K562 (cell line): ENCODE measurements around the gene TBXAS1. TPM values are rescaled to one million over a fixed set of nuclear protein-coding genes. Genes with fewer than 3 reads are reported as not detected.
A peak's percentile ranks its signal among the peaks of the same experiment; 100 is the strongest.

Experiments used
- BRD9 ChIP-seq: fragments of 450-650 bp; IDR thresholded peaks from 2 replicates; pipeline ENCODE4 v1.6.1; 2018; ENCODE audit warnings: low read depth; ENCODE audit not compliant: partially characterized antibody
- CBX3 ChIP-seq, 2 experiments: IDR thresholded peaks; 1 replicate in 1 of 2; 2 replicates in 1 of 2; pipeline ENCODE4 v1.6.1; 2012; ENCODE audit warnings: inconsistent platforms in 2 of 2, low read length in 2 of 2, borderline replicate concordance in 1 of 2, control low read depth in 1 of 2
- CHAMP1 ChIP-seq: fragments of 450-650 bp; IDR thresholded peaks from 2 replicates; pipeline ENCODE4 v1.6.1; 2016; ENCODE audit warnings: mild to moderate bottlenecking
- CREB3 ChIP-seq: fragments of 450-650 bp; conservative IDR thresholded peaks from 2 replicates; pipeline ENCODE4 v1.6.1; 2016; ENCODE audit warnings: missing genetic modification characterization, low read depth, mild to moderate bottlenecking, missing compliant biosample characterization, moderate library complexity
- DLX4 ChIP-seq: fragments of 250-450 bp; sonication (Bioruptor Pico); IDR thresholded peaks from 2 replicates; pipeline ENCODE4 v1.6.1; 2021; ENCODE audit warnings: mild to moderate bottlenecking
- LARP7 ChIP-seq: fragments of 450-650 bp; IDR thresholded peaks from 2 replicates; pipeline ENCODE4 v1.6.1; 2016
- MCM2 ChIP-seq: fragments of 450-650 bp; IDR thresholded peaks from 2 replicates; pipeline ENCODE4 v1.6.1; 2017; ENCODE audit warnings: low read depth, mild to moderate bottlenecking
- MED1 ChIP-seq: sonication (generic); formaldehyde crosslinking; IDR thresholded peaks from 2 replicates; pipeline ENCODE4 v1.8.1; 2023; ENCODE audit warnings: missing genetic modification reagents, borderline replicate concordance
- PML ChIP-seq: IDR thresholded peaks from 2 replicates; pipeline ENCODE4 v1.6.1; 2012; ENCODE audit warnings: low read length, inconsistent platforms
- POLR3A ChIP-seq: IDR thresholded peaks from 2 replicates; pipeline ENCODE4 v1.6.1; 2011; ENCODE audit warnings: borderline replicate concordance, mild to moderate bottlenecking, moderate library complexity; ENCODE audit not compliant: insufficient read length, insufficient read depth; ENCODE audit errors: extremely low read depth
- TAL1 ChIP-seq: fragments of 450-650 bp; IDR thresholded peaks from 2 replicates; pipeline ENCODE4 v1.6.1; 2016; ENCODE audit warnings: mild to moderate bottlenecking
- TFE3 ChIP-seq: fragments of 450-650 bp; formaldehyde crosslinking; IDR thresholded peaks from 2 replicates; pipeline ENCODE4 v1.4.0; 2020; ENCODE audit warnings: mild to moderate bottlenecking, mixed read lengths
- THAP7 ChIP-seq: fragments of 250-450 bp; sonication (Bioruptor Pico); IDR thresholded peaks from 2 replicates; pipeline ENCODE4 v1.5.0; 2021
- ZFX ChIP-seq: sonication (generic); formaldehyde crosslinking; IDR thresholded peaks from 2 replicates; pipeline ENCODE4 v1.8.0; 2022; ENCODE audit warnings: mild to moderate bottlenecking, missing genetic modification reagents, moderate library complexity
- ZNF263 ChIP-seq: sonication (generic); formaldehyde crosslinking; IDR thresholded peaks from 2 replicates; pipeline ENCODE4 v1.8.0; 2022; ENCODE audit warnings: mild to moderate bottlenecking, missing genetic modification reagents, borderline replicate concordance
- ZNF609 ChIP-seq: sonication (generic); formaldehyde crosslinking; IDR thresholded peaks from 2 replicates; pipeline ENCODE4 v1.8.1; 2023; ENCODE audit warnings: missing genetic modification reagents, mild to moderate bottlenecking, borderline replicate concordance
- polyA plus RNA-seq, 8 experiments: library from polyadenylated mRNA; depleted of rRNA in 4 of 8; stranded (reverse) in 5 of 8; unstranded in 3 of 8; fragments of >200 nt; fragmentation: Nextera tagmentation in 2 of 8; fragmentation: Illumina TruSeq in 1 of 8; extraction: Ambion mirVana in 2 of 8; extraction: Trizol in 1 of 8; gene quantifications; 2 replicates each; pipeline versions ENCODE4 v1.2.1 to v1.2.3, GENCODE V29; 2011 to 2014; ENCODE audit warnings: inconsistent platforms in 1 of 8, missing spikeins in 1 of 8
- total RNA-seq, 7 experiments: library from RNA; depleted of rRNA in 6 of 7; stranded (reverse); fragments of >200 nt in 6 of 7; fragmentation: Illumina TruSeq in 2 of 7; extraction: Trizol in 2 of 7; gene quantifications; 2 replicates each; pipeline versions ENCODE4 v1.2.1 to v1.2.3, GENCODE V29; 2011 to 2021; ENCODE audit warnings: low replicate concordance in 1 of 7

TBXAS1 gene
- total and polyA plus RNA-seq, 9 of the 15 experiments (the other 6 are each of a cell fraction or from before 2014, with no cell fraction given): 1.1 to 8.3 (median 1.9) TPM

GRCh38 chr7:140005754-140006503 lies 176.9 kb downstream of the TBXAS1 start (continued):
- TF ChIP-seq THAP7 (CRISPR knock-in tag) (no peak), CBX3 (IDR thresholded peaks at IDR 0.05; ENCODE audit: borderline replicate concordance in 1 of 2, low read length in 2 of 2) (no peak; a peak in 1 of 3 replicates), ZNF609 (CRISPR knock-in tag) (peak; percentile 75; the same call in 1 of the 2 replicates), TFE3 (no peak), TAL1 (peak; percentile 65), CREB3 (tag) (no peak), PML (no peak), DLX4 (no peak), POLR3A (no peak), MCM2 (no peak), MED1 (CRISPR knock-in tag) (no peak), ZFX (CRISPR knock-in tag) (peak; percentile 60), CHAMP1 (no peak), ZNF263 (CRISPR knock-in tag) (no peak), LARP7 (no peak), BRD9 (no peak)
